Large intestine (tissue), 12 donors: ENCODE measurements around the gene KRTAP20-3. TPM values are rescaled to one million over a fixed set of nuclear protein-coding genes. Genes with fewer than 3 reads are reported as not detected.

Source experiments
- DNase-seq, 2 donors: peaks; one replicate each; pipeline versions ENCODE4 v3.0.0 to v3.0.0-alpha.2; 2013
- H3K27ac ChIP-seq: one replicate; pipeline ENCODE4 v1.5.1; 2013; ENCODE audit warnings: low read length
- H3K27me3 ChIP-seq: 2 replicates; pipeline ENCODE4 v1.6.1; 2013; ENCODE audit warnings: low read length; ENCODE audit not compliant: control insufficient read depth, insufficient read depth
- H3K36me3 ChIP-seq: 2 replicates; pipeline ENCODE4 v1.6.1; 2013; ENCODE audit warnings: low read length; ENCODE audit not compliant: control insufficient read depth, insufficient read depth
- H3K4me1 ChIP-seq: one replicate; pipeline ENCODE4 v1.6.1; 2013; ENCODE audit warnings: low read length; ENCODE audit not compliant: control insufficient read depth, insufficient read depth
- H3K4me3 ChIP-seq: one replicate; pipeline ENCODE4 v1.5.1; 2013; ENCODE audit warnings: low read length
- H3K9me3 ChIP-seq: one replicate; pipeline ENCODE4 v1.6.1; 2013; ENCODE audit warnings: mild to moderate bottlenecking, low read depth, low read length, moderate library complexity; ENCODE audit not compliant: control insufficient read depth
- WGBS: methylation state at CpG from one replicate; pipeline ENCODE4 v1.1.5; 2013; ENCODE audit warnings: low lambda C conversion rate; ENCODE audit not compliant: insufficient coverage; 5-methylcytosine and 5-hydroxymethylcytosine counted together
- long read RNA-seq, 11 donors: transcript quantifications; one replicate each; lab custom pipeline, GENCODE V29; 2026
- polyA plus RNA-seq: library from polyadenylated mRNA; unstranded; fragments of 120-200 nt; gene quantifications from one replicate; pipeline ENCODE4 v1.2.1, GENCODE V29; 2013

Gene KRTAP20-3
- not detected for polyA plus RNA-seq
- long read RNA-seq, donor 1, result 0 reads
- long read RNA-seq, donor 2, result 0 reads
- long read RNA-seq, donor 3, result 0 reads
- long read RNA-seq, donor 4, result 0 reads
- long read RNA-seq, donor 5, result 0 reads
- long read RNA-seq, donor 6, result 0 reads
- long read RNA-seq, donor 7, result 0 reads
- long read RNA-seq, donor 8, result 0 reads
- long read RNA-seq, donor 9, result 0 reads
- long read RNA-seq, donor 10, result 0 reads
- long read RNA-seq, donor 11, result 0 reads

GRCh38 chr21:30642564-30642963 lies at the start of gene KRTAP20-3:
Gene KRTAP20-3, plus strand, starts transcription at chr21:30642864.
- H3K27me3 ChIP-seq, result no peaks in the 10 kb centered on the region
- no peaks in the 10 kb centered on the region for H3K4me1 ChIP-seq
- H3K36me3 ChIP-seq, result no peaks in the 10 kb centered on the region
- WGBS, result no CpG with 5 or more reads among the region's 2 CpGs
- H3K27ac ChIP-seq, result no peak within 1 kb of the TSS
- no peak for DNase-seq
- no peaks in the 10 kb centered on the region for H3K9me3 ChIP-seq
- no peak within 1 kb of the TSS for H3K4me3 ChIP-seq

GRCh38 chr21:30598802-30599201 lies 43.9 kb upstream of the KRTAP20-3 start, which contains the start of gene KRTAP6-2:
Gene KRTAP6-2, minus strand, starts transcription at chr21:30598902. Its CDS starts 28 bp downstream, at chr21:30598874.
- no peaks in the 10 kb centered on the region for H3K4me1 ChIP-seq
- no CpG with 5 or more reads among the region's 6 CpGs for WGBS
- H3K36me3 ChIP-seq, result no peaks in the 10 kb centered on the region
- no peaks in the 10 kb centered on the region for H3K9me3 ChIP-seq
- H3K27ac ChIP-seq, result no peak within 1 kb of the TSS
- H3K4me3 ChIP-seq, result no peak within 1 kb of the TSS
- H3K27me3 ChIP-seq, result no peaks in the 10 kb centered on the region
- DNase-seq, result no peak

GRCh38 chr21:30600787-30601186 lies 41.9 kb upstream of the KRTAP20-3 start, which contains the start of gene KRTAP22-1:
Gene KRTAP22-1, plus strand, starts transcription at chr21:30601087.
- no peak for DNase-seq
- H3K4me3 ChIP-seq, result no peak within 1 kb of the TSS
- H3K4me1 ChIP-seq, result no peaks in the 10 kb centered on the region
- no CpG with 5 or more reads among the region's 1 CpG for WGBS
- H3K36me3 ChIP-seq, result no peaks in the 10 kb centered on the region
- H3K9me3 ChIP-seq, result peaks cover 3% of the 10 kb centered on the region
- no peaks in the 10 kb centered on the region for H3K27me3 ChIP-seq
- H3K27ac ChIP-seq, result no peak within 1 kb of the TSS

GRCh38 chr21:30605968-30606367 lies 36.7 kb upstream of the KRTAP20-3 start:
- Histone ChIP-seq H3K36me3 (no peaks in the 10 kb centered on the region), H3K27me3 (no peaks in the 10 kb centered on the region), H3K27ac (no peak overlapping the region), H3K4me3 (no peak overlapping the region), H3K9me3 (peaks cover 3% of the 10 kb centered on the region), H3K4me1 (no peaks in the 10 kb centered on the region)
- 100% methylated on average over 1 of the region's 2 CpGs for WGBS
- no peak for DNase-seq

- no peaks in the 10 kb centered on the region for H3K27me3 ChIP-seq
- no peaks in the 10 kb centered on the region for H3K4me1 ChIP-seq
- WGBS, result 80% methylated on average over 1 of the region's 2 CpGs
- H3K4me3 ChIP-seq, result no peak overlapping the region
- H3K9me3 ChIP-seq, result peaks cover 3% of the 10 kb centered on the region
- no peak overlapping the region for H3K27ac ChIP-seq
- DNase-seq, result no peak
- no peaks in the 10 kb centered on the region for H3K36me3 ChIP-seq
Measured at GRCh38 chr21:30612132-30612531, 30.5 kb upstream of the KRTAP20-3 start.

GRCh38 chr21:30613836-30614235 lies 28.8 kb upstream of the KRTAP20-3 start, which contains the start of gene KRTAP6-1:
Gene KRTAP6-1, minus strand, starts transcription at chr21:30613930. Its CDS starts 26 bp downstream, at chr21:30613904.
- H3K9me3 ChIP-seq, result peaks cover 3% of the 10 kb centered on the region
- H3K27ac ChIP-seq, result no peak within 1 kb of the TSS
- WGBS, result no CpG with 5 or more reads among the region's 2 CpGs
- no peaks in the 10 kb centered on the region for H3K27me3 ChIP-seq
- DNase-seq, result no peak
- no peaks in the 10 kb centered on the region for H3K4me1 ChIP-seq
- H3K36me3 ChIP-seq, result no peaks in the 10 kb centered on the region
- H3K4me3 ChIP-seq, result no peak within 1 kb of the TSS

- Histone ChIP-seq H3K27ac (no peak overlapping the region), H3K4me1 (no peaks in the 10 kb centered on the region), H3K9me3 (peaks cover 3% of the 10 kb centered on the region), H3K4me3 (no peak overlapping the region), H3K36me3 (no peaks in the 10 kb centered on the region), H3K27me3 (no peaks in the 10 kb centered on the region)
- no peak for DNase-seq
Measured at GRCh38 chr21:30615199-30615598, 27.5 kb upstream of the KRTAP20-3 start.

- WGBS, result 80% methylated on average over 1 of the region's 2 CpGs
- H3K4me3 ChIP-seq, result no peak within 1 kb of the TSS
- no peak for DNase-seq
Measured at GRCh38 chr21:30616125-30616524, 26.5 kb upstream of the KRTAP20-3 start, which contains the start of gene KRTAP20-1. Gene KRTAP20-1, plus strand, starts transcription at chr21:30616425. Its CDS starts 30 bp downstream, at chr21:30616455.

GRCh38 chr21:30620080-30620479 lies 22.6 kb upstream of the KRTAP20-3 start:
- no peaks in the 10 kb centered on the region for H3K9me3 ChIP-seq
- H3K4me1 ChIP-seq, result no peaks in the 10 kb centered on the region
- no peak overlapping the region for H3K27ac ChIP-seq
- H3K36me3 ChIP-seq, result no peaks in the 10 kb centered on the region
- no peak overlapping the region for H3K4me3 ChIP-seq
- H3K27me3 ChIP-seq, result no peaks in the 10 kb centered on the region
- no peak for DNase-seq

More at GRCh38 chr21:30616125-30616524, 26.5 kb upstream of the KRTAP20-3 start, which contains the start of gene KRTAP20-1:
- Histone ChIP-seq H3K4me1 (no peaks in the 10 kb centered on the region), H3K27me3 (no peaks in the 10 kb centered on the region), H3K9me3 (peaks cover 3% of the 10 kb centered on the region), H3K36me3 (no peaks in the 10 kb centered on the region), H3K27ac (no peak within 1 kb of the TSS)

- H3K27me3 ChIP-seq, result no peaks in the 10 kb centered on the region
- H3K4me1 ChIP-seq, result no peaks in the 10 kb centered on the region
- no peak for DNase-seq
- H3K36me3 ChIP-seq, result no peaks in the 10 kb centered on the region
- no peak within 1 kb of the TSS for H3K27ac ChIP-seq
- H3K9me3 ChIP-seq, result no peaks in the 10 kb centered on the region
- no peak within 1 kb of the TSS for H3K4me3 ChIP-seq
- WGBS, result 100% methylated on average over 1 of the region's 3 CpGs
Measured at GRCh38 chr21:30620522-30620921, 22.1 kb upstream of the KRTAP20-3 start, which contains the start of gene KRTAP20-4. Gene KRTAP20-4, plus strand, starts transcription at chr21:30620627.

- H3K4me1 ChIP-seq, result no peaks in the 10 kb centered on the region
- no peaks in the 10 kb centered on the region for H3K9me3 ChIP-seq
- H3K27me3 ChIP-seq, result no peaks in the 10 kb centered on the region
- no peak overlapping the region for H3K27ac ChIP-seq
- H3K4me3 ChIP-seq, result no peak overlapping the region
- no peak for DNase-seq
- no peaks in the 10 kb centered on the region for H3K36me3 ChIP-seq
- no CpG with 5 or more reads among the region's 3 CpGs for WGBS
Measured at GRCh38 chr21:30623362-30623761, 19.3 kb upstream of the KRTAP20-3 start.
